Measurements from ENCODE around the gene TAF11. TPM values are rescaled to one million over a fixed set of nuclear protein-coding genes. Genes with fewer than 3 reads are reported as not detected.

The TAF11 gene
- total and polyA plus RNA-seq, 2 of the 8 experiments (the other 6 are each of a cell fraction or from before 2014, with no cell fraction given) = 38.2 to 48.6 TPM

DNA sequence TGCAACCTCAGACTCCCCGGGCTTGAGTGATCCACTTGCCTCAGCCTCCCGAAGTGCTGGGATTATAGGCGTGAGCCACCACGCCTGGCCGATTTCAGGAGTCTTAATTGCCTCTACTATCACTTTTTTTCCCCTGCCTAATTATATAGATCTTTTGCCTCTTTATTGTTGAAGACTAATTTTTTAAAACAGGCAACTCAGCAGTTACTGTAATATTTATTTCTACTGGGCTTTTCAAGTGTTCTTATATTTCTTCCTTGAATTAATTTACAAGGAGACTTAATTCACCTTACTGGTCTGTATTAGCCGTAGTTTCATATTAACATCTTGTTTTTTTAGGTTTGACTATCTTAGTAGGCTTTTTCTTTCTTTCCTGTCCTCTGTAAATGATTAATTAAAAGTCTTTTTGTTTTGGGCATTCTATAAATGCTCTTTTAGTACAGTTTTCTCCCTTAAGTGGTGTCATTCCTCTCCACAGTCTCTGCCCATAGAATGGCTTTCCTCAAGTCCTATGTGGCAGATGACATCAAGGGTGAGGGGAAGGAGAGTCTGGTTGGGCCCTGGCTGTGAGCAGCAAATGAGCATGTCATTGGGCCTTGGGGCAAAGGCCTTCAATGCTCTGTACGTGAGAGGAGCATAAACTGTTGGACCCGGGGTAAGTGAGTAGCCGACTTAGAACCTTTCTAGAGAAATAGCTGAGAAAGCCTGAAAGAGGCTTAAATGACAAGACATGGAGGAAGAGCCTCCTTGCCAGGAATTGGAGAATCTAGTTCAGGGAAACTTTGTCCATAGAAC lies 37.2 kb upstream of the TAF11 start (continued):
- no peak for TF ChIP-seq NRF1 (IDR thresholded peaks at IDR 0.05; ENCODE audit: low read depth, low read length)
